Neural cell (in vitro differentiated cells): ENCODE results near the gene MTNR1B. TPM values are rescaled to one million over a fixed set of nuclear protein-coding genes. Genes with fewer than 3 reads are reported as not detected.

Experiments
- H2AFZ ChIP-seq: fragments of 200-600, 300-800 bp; sonication (generic), shearing (Covaris generic); 2 replicates; pipeline ENCODE4 v1.6.0; 2014; ENCODE audit warnings: low read depth, mild to moderate bottlenecking, antibody characterized with exemption, low read length, moderate library complexity
- H3F3A ChIP-seq: fragments of 200-600 bp; shearing (Covaris generic); 2 replicates; pipeline ENCODE4 v1.6.1; 2016; ENCODE audit warnings: mild to moderate bottlenecking, moderate library complexity, mixed read lengths, antibody characterized with exemption, low read length; ENCODE audit not compliant: insufficient read depth, poor library complexity, severe bottlenecking
- H3K27ac ChIP-seq: fragments of 200-600, 300-800 bp; sonication (generic), shearing (Covaris generic); 2 replicates; pipeline ENCODE4 v1.5.1; 2014; ENCODE audit warnings: mild to moderate bottlenecking, low read length, moderate library complexity
- H3K27me3 ChIP-seq: fragments of 300-800, 200-600 bp; sonication (generic), shearing (Covaris generic); 2 replicates; pipeline ENCODE4 v1.6.0; 2014; ENCODE audit warnings: mild to moderate bottlenecking, low read depth, low read length, moderate library complexity; ENCODE audit not compliant: insufficient read depth
- H3K36me3 ChIP-seq: fragments of 300-800, 200-600 bp; sonication (generic), shearing (Covaris generic); 2 replicates; pipeline ENCODE4 v1.5.1; 2014; ENCODE audit warnings: mild to moderate bottlenecking, antibody characterized with exemption, low read length, moderate library complexity; ENCODE audit not compliant: insufficient read depth
- H3K4me2 ChIP-seq: fragments of 300-800, 200-600 bp; sonication (generic), shearing (Covaris generic); 2 replicates; pipeline ENCODE4 v1.6.0; 2014; ENCODE audit warnings: mild to moderate bottlenecking, low read length
- H3K4me3 ChIP-seq: fragments of 300-800, 200-600 bp; sonication (generic), shearing (Covaris generic); 2 replicates; pipeline ENCODE4 v1.5.1; 2014; ENCODE audit warnings: mild to moderate bottlenecking, low read length, moderate library complexity
- H3K79me2 ChIP-seq: fragments of 200-600 bp; shearing (Covaris generic); replicated peaks from 2 replicates; pipeline ENCODE4 v1.6.0; 2014; ENCODE audit warnings: mild to moderate bottlenecking, low read length, moderate library complexity; ENCODE audit not compliant: insufficient read depth
- H3K9ac ChIP-seq: fragments of 300-800, 200-600 bp; sonication (generic), shearing (Covaris generic); 2 replicates; pipeline ENCODE4 v1.6.1; 2016; ENCODE audit warnings: mild to moderate bottlenecking, low read length, mixed read lengths
- H3K9me2 ChIP-seq: fragments of 200-600 bp; shearing (Covaris generic); 2 replicates; pipeline ENCODE4 v1.6.1; 2016; ENCODE audit warnings: mild to moderate bottlenecking, low read length, mixed read lengths; ENCODE audit not compliant: insufficient read depth
- H3K9me3 ChIP-seq: fragments of 200-600, 300-800 bp; sonication (generic), shearing (Covaris generic); 2 replicates; pipeline ENCODE4 v1.6.1; 2016; ENCODE audit warnings: mild to moderate bottlenecking, mixed run types, low read length, moderate library complexity, mixed read lengths
- H4K20me1 ChIP-seq: fragments of 200-600 bp; shearing (Covaris generic); 2 replicates; pipeline ENCODE4 v1.6.1; 2016; ENCODE audit warnings: mild to moderate bottlenecking, mixed run types; ENCODE audit not compliant: insufficient read depth
- CTCF ChIP-seq: fragments of 450-650 bp; IDR thresholded peaks from 2 replicates; pipeline ENCODE4 v1.5.1; 2014; ENCODE audit warnings: antibody characterized with exemption, mild to moderate bottlenecking, moderate library complexity; ENCODE audit not compliant: poor library complexity, severe bottlenecking
- EP300 ChIP-seq: fragments of 450-650 bp; conservative IDR thresholded peaks from 2 replicates; pipeline ENCODE4 v1.6.1; 2014; ENCODE audit warnings: antibody characterized with exemption, mild to moderate bottlenecking, moderate library complexity; ENCODE audit not compliant: poor library complexity, severe bottlenecking
- EZH2 ChIP-seq: fragments of 200-600, 300-800 bp; shearing (Covaris generic), sonication (generic); IDR thresholded peaks from 2 replicates; pipeline ENCODE4 v1.6.1; 2014; ENCODE audit warnings: antibody characterized with exemption, low read length, borderline replicate concordance, mild to moderate bottlenecking; ENCODE audit not compliant: insufficient read depth, poor library complexity, severe bottlenecking
- MXI1 ChIP-seq: fragments of 450-650 bp; conservative IDR thresholded peaks from 2 replicates; pipeline ENCODE4 v1.6.1; 2014; ENCODE audit warnings: antibody characterized with exemption, mild to moderate bottlenecking; ENCODE audit not compliant: poor library complexity, severe bottlenecking
- POLR2AphosphoS5 ChIP-seq: IDR thresholded peaks from 2 replicates; pipeline ENCODE4 v1.6.1; 2012
- RAD21 ChIP-seq: fragments of 450-650 bp; conservative IDR thresholded peaks from 2 replicates; pipeline ENCODE4 v1.6.1; 2014; ENCODE audit warnings: antibody characterized with exemption, mild to moderate bottlenecking, moderate library complexity
- REST ChIP-seq: IDR thresholded peaks from 2 replicates; pipeline ENCODE4 v1.6.1; 2012; ENCODE audit warnings: borderline replicate concordance
- SMC3 ChIP-seq: fragments of 450-650 bp; conservative IDR thresholded peaks from 2 replicates; pipeline ENCODE4 v1.6.1; 2014; ENCODE audit warnings: antibody characterized with exemption, mild to moderate bottlenecking, moderate library complexity; ENCODE audit not compliant: poor library complexity
- TAF1 ChIP-seq: IDR thresholded peaks from 2 replicates; pipeline ENCODE4 v1.6.1; 2012; ENCODE audit warnings: low read depth
- polyA plus RNA-seq: library from polyadenylated mRNA; depleted of rRNA; stranded (reverse); fragments of >200 nt; gene quantifications from 2 replicates; pipeline ENCODE4 v1.2.3, GENCODE V29; 2014

MTNR1B gene
- polyA plus RNA-seq, 1 donor from 2014 or later = not detected

GRCh38 chr11:93000511-93001476 lies 31.3 kb downstream of the MTNR1B start:
- Histone ChIP-seq H3K27ac (no peak overlapping the region), H3K9me2 (no peaks in the 10 kb centered on the region), H4K20me1 (no peaks in the 10 kb centered on the region), H3K36me3 (no peaks in the 10 kb centered on the region), H3K9ac (no peak overlapping the region), H3K4me2 (no peak overlapping the region), H3K27me3 (no peaks in the 10 kb centered on the region), H2AFZ (no peak overlapping the region), H3K9me3 (no peaks in the 10 kb centered on the region), H3K79me2 (no peaks in the 10 kb centered on the region), H3K4me3 (no peak overlapping the region), H3F3A (no peaks in the 10 kb centered on the region)
- TF ChIP-seq RAD21 (no peak), REST (no peak), EZH2 (no peak), POLR2AphosphoS5 (no peak), TAF1 (no peak), EP300 (no peak), SMC3 (no peak), MXI1 (no peak), CTCF (no peak)

GRCh38 chr11:93001806-93002205 lies 32.4 kb downstream of the MTNR1B start:
- no peaks in the 10 kb centered on the region for H3K27me3 ChIP-seq
- H3K4me2 ChIP-seq = no peak overlapping the region
- H4K20me1 ChIP-seq = no peaks in the 10 kb centered on the region
- H3K27ac ChIP-seq = no peak overlapping the region
- no peaks in the 10 kb centered on the region for H3K9me2 ChIP-seq
- TF ChIP-seq POLR2AphosphoS5 = no peak
- TF ChIP-seq CTCF = no peak
- no peak for TF ChIP-seq MXI1
- TF ChIP-seq EP300 = no peak
- TF ChIP-seq TAF1 = no peak
- no peaks in the 10 kb centered on the region for H3K79me2 ChIP-seq
- H3F3A ChIP-seq = no peaks in the 10 kb centered on the region
- H3K9ac ChIP-seq = no peak overlapping the region
- no peaks in the 10 kb centered on the region for H3K36me3 ChIP-seq
- H2AFZ ChIP-seq = no peak overlapping the region
- no peaks in the 10 kb centered on the region for H3K9me3 ChIP-seq
- H3K4me3 ChIP-seq = no peak overlapping the region
